ENCODE data around the gene TEX13A.

GRCh38 chrX:105265093-105265492 is 44.6 kb upstream of the TEX13A start:
- TF ChIP-seq, protein P1, sequence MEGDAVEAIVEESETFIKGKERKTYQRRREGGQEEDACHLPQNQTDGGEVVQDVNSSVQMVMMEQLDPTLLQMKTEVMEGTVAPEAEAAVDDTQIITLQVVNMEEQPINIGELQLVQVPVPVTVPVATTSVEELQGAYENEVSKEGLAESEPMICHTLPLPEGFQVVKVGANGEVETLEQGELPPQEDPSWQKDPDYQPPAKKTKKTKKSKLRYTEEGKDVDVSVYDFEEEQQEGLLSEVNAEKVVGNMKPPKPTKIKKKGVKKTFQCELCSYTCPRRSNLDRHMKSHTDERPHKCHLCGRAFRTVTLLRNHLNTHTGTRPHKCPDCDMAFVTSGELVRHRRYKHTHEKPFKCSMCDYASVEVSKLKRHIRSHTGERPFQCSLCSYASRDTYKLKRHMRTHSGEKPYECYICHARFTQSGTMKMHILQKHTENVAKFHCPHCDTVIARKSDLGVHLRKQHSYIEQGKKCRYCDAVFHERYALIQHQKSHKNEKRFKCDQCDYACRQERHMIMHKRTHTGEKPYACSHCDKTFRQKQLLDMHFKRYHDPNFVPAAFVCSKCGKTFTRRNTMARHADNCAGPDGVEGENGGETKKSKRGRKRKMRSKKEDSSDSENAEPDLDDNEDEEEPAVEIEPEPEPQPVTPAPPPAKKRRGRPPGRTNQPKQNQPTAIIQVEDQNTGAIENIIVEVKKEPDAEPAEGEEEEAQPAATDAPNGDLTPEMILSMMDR (conservative IDR thresholded peaks at IDR 0.05; ENCODE audit: low read depth in 2 of 2) = no peak
- TF ChIP-seq EZH2 (IDR thresholded peaks at IDR 0.05; ENCODE audit: low read depth, unreplicated experiment) (no peak), POLR2AphosphoS5 (IDR thresholded peaks at IDR 0.05; ENCODE audit: low read depth) (no peak), STAT1 (IDR thresholded peaks at IDR 0.05; ENCODE audit: unreplicated experiment) (no peak), EZH2phosphoT487 (IDR thresholded peaks at IDR 0.05; ENCODE audit: unreplicated experiment) (no peak), ETS1 (IDR thresholded peaks at IDR 0.05) (no peak), CREB1 (CRISPR knock-in tag; IDR thresholded peaks at IDR 0.05; ENCODE audit: low read depth) (no peak), NANOG (IDR thresholded peaks at IDR 0.05; ENCODE audit: borderline replicate concordance) (no peak), ZNF331 (CRISPR knock-in tag; IDR thresholded peaks at IDR 0.05; ENCODE audit: low read depth) (no peak), JUNB (IDR thresholded peaks at IDR 0.05; ENCODE audit: unreplicated experiment) (no peak)
- TF ChIP-seq, protein P2, sequence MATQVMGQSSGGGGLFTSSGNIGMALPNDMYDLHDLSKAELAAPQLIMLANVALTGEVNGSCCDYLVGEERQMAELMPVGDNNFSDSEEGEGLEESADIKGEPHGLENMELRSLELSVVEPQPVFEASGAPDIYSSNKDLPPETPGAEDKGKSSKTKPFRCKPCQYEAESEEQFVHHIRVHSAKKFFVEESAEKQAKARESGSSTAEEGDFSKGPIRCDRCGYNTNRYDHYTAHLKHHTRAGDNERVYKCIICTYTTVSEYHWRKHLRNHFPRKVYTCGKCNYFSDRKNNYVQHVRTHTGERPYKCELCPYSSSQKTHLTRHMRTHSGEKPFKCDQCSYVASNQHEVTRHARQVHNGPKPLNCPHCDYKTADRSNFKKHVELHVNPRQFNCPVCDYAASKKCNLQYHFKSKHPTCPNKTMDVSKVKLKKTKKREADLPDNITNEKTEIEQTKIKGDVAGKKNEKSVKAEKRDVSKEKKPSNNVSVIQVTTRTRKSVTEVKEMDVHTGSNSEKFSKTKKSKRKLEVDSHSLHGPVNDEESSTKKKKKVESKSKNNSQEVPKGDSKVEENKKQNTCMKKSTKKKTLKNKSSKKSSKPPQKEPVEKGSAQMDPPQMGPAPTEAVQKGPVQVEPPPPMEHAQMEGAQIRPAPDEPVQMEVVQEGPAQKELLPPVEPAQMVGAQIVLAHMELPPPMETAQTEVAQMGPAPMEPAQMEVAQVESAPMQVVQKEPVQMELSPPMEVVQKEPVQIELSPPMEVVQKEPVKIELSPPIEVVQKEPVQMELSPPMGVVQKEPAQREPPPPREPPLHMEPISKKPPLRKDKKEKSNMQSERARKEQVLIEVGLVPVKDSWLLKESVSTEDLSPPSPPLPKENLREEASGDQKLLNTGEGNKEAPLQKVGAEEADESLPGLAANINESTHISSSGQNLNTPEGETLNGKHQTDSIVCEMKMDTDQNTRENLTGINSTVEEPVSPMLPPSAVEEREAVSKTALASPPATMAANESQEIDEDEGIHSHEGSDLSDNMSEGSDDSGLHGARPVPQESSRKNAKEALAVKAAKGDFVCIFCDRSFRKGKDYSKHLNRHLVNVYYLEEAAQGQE (IDR thresholded peaks at IDR 0.05; ENCODE audit: unreplicated experiment) = no peak
- TF ChIP-seq, protein P3, sequence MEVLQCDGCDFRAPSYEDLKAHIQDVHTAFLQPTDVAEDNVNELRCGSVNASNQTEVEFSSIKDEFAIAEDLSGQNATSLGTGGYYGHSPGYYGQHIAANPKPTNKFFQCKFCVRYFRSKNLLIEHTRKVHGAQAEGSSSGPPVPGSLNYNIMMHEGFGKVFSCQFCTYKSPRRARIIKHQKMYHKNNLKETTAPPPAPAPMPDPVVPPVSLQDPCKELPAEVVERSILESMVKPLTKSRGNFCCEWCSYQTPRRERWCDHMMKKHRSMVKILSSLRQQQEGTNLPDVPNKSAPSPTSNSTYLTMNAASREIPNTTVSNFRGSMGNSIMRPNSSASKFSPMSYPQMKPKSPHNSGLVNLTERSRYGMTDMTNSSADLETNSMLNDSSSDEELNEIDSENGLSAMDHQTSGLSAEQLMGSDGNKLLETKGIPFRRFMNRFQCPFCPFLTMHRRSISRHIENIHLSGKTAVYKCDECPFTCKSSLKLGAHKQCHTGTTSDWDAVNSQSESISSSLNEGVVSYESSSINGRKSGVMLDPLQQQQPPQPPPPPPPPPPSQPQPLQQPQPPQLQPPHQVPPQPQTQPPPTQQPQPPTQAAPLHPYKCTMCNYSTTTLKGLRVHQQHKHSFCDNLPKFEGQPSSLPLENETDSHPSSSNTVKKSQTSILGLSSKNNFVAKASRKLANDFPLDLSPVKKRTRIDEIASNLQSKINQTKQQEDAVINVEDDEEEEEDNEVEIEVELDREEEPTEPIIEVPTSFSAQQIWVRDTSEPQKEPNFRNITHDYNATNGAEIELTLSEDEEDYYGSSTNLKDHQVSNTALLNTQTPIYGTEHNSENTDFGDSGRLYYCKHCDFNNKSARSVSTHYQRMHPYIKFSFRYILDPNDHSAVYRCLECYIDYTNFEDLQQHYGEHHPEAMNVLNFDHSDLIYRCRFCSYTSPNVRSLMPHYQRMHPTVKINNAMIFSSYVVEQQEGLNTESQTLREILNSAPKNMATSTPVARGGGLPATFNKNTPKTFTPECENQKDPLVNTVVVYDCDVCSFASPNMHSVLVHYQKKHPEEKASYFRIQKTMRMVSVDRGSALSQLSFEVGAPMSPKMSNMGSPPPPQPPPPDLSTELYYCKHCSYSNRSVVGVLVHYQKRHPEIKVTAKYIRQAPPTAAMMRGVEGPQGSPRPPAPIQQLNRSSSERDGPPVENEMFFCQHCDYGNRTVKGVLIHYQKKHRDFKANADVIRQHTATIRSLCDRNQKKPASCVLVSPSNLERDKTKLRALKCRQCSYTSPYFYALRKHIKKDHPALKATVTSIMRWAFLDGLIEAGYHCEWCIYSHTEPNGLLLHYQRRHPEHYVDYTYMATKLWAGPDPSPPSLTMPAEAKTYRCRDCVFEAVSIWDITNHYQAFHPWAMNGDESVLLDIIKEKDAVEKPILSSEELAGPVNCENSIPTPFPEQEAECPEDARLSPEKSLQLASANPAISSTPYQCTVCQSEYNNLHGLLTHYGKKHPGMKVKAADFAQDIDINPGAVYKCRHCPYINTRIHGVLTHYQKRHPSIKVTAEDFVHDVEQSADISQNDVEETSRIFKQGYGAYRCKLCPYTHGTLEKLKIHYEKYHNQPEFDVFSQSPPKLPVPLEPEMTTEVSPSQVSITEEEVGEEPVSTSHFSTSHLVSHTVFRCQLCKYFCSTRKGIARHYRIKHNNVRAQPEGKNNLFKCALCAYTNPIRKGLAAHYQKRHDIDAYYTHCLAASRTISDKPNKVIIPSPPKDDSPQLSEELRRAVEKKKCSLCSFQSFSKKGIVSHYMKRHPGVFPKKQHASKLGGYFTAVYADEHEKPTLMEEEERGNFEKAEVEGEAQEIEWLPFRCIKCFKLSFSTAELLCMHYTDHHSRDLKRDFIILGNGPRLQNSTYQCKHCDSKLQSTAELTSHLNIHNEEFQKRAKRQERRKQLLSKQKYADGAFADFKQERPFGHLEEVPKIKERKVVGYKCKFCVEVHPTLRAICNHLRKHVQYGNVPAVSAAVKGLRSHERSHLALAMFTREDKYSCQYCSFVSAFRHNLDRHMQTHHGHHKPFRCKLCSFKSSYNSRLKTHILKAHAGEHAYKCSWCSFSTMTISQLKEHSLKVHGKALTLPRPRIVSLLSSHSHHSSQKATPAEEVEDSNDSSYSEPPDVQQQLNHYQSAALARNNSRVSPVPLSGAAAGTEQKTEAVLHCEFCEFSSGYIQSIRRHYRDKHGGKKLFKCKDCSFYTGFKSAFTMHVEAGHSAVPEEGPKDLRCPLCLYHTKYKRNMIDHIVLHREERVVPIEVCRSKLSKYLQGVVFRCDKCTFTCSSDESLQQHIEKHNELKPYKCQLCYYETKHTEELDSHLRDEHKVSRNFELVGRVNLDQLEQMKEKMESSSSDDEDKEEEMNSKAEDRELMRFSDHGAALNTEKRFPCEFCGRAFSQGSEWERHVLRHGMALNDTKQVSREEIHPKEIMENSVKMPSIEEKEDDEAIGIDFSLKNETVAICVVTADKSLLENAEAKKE (CRISPR knock-in tag; IDR thresholded peaks at IDR 0.05) = no peak
